Amniotic stem cell (primary cell): ENCODE measurements around the gene GSK3B.
"Not testable (repeated sequence)": the region's sequence is repeated elsewhere in the genome, so short reads cannot be mapped to it uniquely, and the experiment has no call there.

Experiments used
- DNase-seq: peaks from one replicate; lab custom pipeline; 2025; lab: John Stamatoyannopoulos, UW

GSK3B gene

DNA sequence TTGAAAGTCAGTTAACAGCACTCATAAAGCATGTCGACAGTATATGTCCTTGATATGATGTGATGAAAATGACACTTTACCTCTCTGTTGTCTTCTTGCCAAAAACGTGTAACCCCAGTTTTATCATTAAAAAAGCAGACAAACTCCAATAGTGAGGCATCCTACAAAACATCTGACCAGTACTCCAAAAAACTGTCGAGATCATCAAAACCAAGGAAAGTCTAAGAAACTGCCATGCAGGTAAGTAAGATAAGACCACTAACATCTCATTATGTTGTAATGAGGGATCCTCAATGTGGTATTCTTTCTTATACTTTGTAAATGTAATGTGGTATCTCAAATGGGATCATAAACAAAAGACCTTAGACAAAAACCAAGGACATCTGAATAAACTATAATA lies 160.0 kb downstream of the GSK3B start:
- no peak for DNase-seq

- no peak for DNase-seq
These were observed 161.0 kb downstream of the GSK3B start for GRCh38 chr3:119933207-119933606.

DNA sequence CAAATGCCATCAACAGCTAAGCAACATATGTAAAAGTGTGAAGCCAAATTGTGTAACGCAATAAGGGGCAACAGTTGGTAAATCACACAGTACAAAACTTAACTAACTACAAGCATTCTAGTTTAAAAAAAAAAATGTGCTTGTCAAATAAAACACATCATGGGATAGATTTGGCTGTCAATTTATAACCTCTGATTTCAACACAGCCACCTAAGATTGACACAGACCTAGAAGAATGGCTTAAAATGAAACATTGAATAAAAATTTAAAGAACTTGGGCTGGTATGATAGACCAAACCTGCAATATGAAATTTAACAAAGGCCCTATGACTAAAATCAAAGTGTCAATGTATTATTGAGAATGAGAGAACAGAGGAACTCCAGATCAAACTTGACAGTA lies 164.0 kb downstream of the GSK3B start:
- no peak for DNase-seq

DNA sequence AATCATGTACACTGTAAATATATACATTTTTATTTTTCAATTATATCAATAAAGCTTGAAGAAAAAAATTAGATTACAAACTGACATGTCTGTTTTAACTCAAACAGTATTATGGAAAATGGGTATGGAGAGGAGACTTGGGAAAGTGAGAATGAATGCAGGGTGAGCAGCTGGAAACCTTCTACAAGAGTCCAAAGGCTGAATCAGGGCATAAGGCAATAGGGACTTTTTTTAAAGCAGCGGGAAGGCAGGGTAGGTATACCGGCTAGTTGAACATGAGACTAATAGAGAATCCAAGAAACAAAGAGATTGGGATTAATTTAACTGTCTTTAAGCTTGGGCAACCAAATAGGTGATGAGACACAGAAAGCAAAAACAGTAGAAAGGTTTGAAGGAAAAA lies 167.1 kb downstream of the GSK3B start:
- DNase-seq: no peak

DNA sequence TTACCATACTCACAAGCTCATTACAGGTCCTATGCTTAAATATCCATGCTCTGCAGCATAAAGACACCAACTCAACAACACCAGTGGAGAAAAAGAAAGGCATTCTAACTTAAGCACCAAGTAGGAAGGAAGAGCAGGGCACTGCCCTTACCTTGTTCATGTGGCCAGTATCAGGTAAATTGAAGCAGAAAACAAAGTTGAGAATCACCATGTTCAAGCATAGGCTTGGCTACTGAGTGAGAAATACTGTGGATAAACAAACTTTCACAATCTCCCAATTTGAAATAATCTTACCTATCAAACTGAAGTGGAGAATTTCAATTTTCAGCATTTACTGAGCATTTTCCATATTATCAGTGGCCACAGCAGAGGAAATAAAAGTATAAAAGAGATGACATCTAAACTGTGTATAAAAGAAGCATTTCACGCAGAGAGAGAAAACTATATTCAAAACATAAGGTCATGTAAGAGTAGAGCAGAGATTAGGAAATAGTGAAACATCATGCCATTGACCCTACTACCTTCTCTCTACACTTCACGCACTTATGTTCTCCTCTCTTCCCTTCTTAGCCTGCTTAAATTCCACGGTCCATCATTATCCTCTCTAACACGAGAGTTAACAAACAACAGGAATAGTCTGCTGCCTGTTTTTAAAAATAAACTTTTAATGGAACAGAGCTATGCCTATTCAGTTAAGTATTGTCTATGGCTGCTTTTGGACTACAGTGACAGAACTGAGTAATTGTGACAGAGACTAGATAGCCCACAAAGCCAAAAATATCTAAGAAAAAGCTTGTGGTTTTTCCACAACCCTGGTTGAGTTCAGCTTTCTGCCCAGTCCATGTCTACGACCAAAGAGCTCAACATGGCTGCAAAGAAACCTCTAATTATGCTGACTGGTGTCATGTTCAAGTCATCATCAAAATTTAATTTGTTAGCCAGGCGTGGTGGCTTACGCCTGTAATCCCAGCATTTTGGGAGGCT lies 169.8 kb downstream of the GSK3B start:
- no peak for DNase-seq

DNA sequence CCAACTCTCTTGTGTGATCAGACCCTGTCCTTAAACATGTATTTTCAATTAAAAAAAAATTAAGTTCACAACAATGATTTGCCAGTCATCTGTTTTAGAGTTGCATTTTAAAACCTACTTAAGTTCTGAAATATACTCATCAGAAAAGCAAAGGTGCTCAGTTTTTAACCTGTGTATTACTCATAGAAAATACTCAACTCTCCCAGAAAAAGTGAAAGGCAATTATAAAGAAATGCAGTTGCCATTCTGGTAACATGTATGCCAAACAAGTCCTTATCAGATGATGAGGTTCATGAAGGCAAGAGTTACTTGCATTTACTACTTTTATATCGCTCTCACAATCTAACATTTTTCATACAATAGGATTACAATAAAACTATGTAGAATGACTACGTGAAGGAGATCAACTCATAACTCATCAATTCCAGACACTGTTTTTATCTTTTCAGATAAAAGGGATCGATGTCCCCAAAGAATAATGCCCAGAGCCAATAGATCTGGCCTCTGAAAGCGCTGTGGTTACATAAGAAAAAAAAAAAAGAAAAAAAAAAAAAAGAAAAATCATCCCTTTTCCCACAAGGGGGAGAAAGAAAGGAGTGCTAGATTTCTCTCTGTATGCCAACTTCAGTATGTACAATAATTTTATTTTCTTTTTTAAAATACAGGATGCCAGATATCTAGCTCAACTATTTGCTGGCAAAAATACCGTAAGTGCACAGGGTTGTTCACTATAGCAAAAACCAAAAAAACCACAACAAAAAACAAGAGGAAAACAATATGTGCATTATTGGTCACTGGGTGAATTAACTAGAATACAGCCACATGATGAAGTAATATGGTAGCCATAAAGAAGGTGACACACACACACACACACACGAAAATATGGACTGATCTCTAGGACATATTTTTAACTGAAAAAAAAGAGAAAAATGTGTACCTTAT lies 175.0 kb downstream of the GSK3B start:
- DNase-seq: no peak

GRCh38 chr3:119913021-119913420 lies 181.2 kb downstream of the GSK3B start:
- DNase-seq: no peak

- no peak for DNase-seq
These were observed 182.0 kb downstream of the GSK3B start for GRCh38 chr3:119912220-119912619.

GRCh38 chr3:119911748-119912147 lies 182.5 kb downstream of the GSK3B start:
- no peak for DNase-seq

DNA sequence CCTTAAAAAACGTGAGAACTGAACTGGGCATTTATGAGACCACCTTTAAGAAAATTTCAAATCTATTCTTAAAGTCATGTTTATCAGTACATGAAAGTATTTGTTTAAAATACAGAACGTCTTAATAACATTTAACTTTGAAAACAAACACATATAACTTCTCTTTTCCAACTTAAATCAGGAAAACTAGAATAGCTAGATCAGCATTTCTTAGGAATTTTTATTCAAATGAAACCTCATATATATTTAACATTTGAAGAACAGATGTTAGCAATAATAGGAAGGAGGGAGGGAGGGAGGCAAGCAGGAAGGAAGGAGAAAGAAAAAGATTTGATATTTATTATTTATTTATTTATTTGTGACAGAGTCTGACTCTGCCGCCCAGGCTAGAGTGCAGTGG lies 192.2 kb downstream of the GSK3B start:
- no peak for DNase-seq

GRCh38 chr3:119901148-119901547 lies 193.1 kb downstream of the GSK3B start:
- no peak for DNase-seq

- DNase-seq: no peak
These were observed 195.1 kb downstream of the GSK3B start for GRCh38 chr3:119899192-119899511.

GRCh38 chr3:119898478-119899191 lies 195.6 kb downstream of the GSK3B start:
- no peak for DNase-seq

GRCh38 chr3:119894195-119894594 lies 200.1 kb downstream of the GSK3B start:
- no peak for DNase-seq

DNA sequence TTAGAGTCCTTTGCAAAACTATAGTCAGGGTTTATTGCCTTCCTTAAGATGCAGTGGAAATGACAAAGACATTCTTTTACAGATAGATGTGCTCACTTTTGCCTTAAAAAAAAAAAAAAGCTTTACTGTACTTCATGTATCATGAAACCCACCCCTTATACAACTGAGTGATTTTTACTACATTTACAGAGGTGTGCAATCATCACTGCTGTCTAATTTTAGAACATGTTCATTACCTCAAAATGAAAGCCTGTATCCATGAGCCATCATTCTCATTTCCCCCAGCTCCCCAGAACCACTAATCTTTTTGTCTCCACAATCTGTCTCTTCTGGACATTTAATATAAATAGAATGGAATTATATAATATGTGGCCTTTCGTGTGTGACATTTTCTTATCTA lies 200.5 kb downstream of the GSK3B start:
- no peak for DNase-seq

DNA sequence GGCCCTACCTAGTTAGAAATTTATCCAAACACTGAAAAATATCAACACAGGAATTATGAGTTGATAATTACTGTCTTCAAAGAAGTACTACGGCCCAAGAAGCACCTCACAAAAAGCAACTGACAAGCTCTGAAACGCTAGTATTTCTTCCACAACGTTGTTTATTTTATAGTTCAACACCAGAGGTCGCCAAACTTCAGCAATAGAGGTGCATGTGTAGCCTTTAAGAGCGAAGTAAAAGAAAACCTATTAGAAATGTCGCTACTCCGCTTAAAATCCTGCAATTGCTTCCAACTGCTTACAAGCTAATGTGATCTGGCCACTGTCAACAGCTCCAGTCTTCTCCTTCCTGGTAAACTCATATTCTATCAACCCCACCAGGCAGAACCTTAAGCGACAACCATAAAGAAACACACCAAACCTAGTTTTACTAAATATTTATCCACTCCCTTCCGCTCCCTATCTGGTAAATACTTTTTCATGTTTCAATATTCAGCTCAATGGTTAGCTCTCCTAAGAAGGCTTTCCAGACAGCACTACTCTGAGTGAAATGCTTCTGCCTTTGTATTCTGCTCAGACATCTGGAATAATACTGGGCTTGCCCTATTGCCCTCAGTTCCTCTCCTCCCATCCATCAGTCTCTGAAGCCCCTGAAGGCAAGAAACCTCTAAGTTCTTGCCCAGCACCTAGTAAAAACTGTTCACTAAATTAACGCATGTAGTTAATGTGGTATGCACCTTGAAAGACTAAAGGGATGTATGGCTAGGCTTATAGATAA lies 202.1 kb downstream of the GSK3B start:
- peak; percentile 66 for DNase-seq

DNA sequence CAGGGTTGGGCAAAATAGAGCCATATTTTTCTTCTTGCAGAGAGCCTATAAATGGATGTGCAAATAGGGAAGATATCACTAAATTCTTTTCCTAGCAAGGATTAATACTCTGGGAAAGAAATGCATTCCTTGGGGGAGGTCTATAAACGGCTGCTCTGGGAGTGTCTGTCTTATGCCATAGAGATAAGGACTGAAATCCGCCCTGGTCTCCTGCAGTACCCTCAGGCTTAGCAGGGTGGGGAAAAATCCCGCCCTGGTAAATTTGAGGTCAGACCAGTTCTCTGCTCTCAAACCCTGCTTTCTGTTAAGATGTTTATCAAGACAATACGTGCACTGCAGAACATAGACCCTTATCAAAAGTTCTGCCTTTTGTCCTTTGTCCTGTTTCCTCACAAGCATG lies 205.6 kb downstream of the GSK3B start:
- DNase-seq: not testable (repeated sequence)

DNA sequence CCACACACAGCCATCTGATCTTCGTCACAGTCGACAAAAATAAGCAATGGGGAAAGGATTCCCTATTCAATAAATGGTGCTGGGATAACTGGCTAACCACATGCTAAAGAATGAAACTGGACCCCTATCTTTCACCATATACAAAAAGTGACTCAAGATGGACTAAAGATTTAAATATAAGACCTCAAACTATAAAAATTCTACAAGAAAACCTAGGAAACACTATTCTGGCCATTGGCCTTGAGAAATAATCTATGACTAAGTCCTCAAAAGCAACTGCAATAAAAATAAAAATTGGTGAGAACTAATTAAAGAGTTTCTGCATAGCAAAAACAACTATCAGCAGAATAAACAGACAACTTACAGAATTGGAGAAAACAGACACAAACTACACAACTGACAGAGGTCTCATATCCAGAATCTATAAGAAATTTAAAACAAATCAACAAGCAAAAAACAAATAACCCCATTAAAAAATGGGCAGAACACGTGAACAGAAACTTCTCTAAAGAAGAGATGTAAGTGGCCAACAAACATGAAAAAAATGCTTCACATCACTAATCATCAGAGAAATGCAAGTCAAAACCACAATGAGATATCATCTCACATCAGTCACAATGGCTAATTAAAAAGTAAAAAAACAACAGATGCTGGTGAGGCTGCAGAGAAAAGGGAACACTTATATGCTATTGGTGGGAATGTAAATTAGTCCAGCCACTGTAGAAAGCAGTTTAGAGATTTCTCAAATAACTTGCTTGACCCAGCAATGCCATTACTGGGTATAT lies 208.3 kb downstream of the GSK3B start:
- no peak for DNase-seq

DNA sequence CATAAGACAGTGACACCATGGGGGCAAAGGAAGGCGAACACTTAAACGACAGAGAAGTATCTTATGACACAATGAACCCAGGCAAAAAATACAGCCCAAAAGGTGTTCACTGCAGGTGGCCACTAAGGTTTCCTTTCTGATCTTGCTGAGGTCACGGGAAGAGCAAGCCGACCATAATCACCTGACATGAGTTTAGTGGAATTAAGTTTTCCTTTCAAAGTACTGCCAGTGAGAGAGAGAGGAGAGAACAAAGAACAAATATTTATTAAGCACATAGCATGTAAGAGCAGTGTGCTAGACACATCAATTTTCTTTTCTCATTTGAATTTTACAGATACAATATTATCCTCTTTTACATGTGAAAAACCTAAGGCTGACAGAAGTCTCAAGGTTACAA lies 210.1 kb downstream of the GSK3B start:
- no peak for DNase-seq

DNA sequence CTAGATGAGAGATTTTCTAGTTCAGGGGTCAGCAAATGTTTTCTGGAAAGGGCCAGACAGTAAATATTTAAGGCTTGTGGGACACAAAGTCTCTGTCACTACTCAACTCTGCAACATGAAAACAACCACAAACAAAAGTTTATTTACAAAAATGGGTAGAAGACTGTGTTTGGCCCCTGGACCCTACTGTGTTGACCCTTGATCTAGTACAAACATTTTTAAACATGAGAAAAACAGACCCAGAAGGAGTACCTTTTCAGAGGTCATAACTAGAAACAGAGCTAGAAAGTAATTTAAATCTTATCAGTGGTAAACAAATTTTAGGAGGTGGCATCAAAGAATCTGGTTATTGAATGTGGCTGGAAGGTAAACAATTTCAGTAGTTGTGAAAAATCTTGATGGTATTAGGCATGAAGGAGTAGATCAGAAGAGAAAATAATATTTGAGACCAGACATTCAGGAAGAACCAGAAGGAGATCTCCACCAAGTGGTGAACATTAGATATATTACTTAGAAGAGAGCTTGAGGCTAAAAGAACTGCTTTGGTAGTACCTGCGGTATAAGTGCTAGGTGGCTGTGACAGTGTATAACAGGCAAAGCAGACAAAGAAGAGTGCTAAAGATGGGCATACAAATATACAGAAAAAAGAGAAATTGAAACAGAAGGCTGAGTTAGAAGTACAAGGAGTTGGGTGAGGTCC lies 210.6 kb downstream of the GSK3B start:
- DNase-seq: no peak
